ENCODE data around the gene TBCE.

Gene TBCE

GRCh38 chr1:235410467-235410866, 43.2 kb downstream of the TBCE start:
- TF ChIP-seq, protein P1, sequence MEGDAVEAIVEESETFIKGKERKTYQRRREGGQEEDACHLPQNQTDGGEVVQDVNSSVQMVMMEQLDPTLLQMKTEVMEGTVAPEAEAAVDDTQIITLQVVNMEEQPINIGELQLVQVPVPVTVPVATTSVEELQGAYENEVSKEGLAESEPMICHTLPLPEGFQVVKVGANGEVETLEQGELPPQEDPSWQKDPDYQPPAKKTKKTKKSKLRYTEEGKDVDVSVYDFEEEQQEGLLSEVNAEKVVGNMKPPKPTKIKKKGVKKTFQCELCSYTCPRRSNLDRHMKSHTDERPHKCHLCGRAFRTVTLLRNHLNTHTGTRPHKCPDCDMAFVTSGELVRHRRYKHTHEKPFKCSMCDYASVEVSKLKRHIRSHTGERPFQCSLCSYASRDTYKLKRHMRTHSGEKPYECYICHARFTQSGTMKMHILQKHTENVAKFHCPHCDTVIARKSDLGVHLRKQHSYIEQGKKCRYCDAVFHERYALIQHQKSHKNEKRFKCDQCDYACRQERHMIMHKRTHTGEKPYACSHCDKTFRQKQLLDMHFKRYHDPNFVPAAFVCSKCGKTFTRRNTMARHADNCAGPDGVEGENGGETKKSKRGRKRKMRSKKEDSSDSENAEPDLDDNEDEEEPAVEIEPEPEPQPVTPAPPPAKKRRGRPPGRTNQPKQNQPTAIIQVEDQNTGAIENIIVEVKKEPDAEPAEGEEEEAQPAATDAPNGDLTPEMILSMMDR (IDR thresholded peaks at IDR 0.05) = no peak

DNA sequence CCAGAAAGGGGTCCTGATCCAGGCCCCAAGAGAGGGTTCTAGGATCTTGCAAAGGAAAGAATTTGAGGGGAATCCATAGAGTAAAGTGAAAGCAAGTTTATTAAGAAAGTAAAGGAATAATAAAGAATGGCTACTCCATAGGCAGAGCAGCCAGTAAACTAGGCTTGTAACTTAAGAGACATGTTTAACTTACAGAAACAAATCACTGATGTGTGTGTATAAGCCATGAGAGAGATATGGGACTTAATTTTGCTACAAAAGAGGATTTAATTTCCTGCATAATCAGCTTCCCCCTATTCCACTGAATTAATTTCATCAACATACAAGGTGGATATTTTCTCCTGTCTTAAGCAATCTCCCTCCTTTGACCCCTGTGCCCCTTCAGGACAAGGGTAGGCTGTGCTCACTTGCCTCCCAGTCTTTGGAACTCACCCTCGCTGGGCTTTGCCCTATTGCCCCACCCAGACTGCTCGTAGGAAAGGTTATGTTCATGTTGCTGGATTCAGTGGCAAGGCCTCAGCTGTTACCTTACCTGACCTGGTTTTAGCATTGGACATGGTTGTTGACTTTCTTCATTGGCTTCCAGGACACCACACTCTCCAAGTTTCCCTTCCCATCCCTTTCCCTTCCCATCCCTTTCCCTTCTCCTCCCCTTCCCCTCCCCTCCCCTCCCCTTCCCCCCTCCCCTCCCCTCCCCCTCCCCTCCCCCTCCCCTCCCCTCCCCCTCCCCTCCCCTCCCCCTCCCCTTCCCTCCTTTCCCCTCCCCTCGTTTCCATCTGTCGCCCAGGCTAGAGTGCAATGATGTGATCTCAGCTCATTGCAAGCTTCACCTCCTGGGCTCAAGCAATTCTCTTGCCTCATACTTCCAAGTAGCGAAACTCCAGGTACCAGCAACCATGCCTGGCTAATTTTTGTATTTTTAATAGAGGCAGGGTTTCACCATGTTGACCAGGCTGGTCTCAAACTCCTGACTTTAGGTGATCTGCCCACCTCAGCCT, 44.6 kb downstream of the TBCE start:
- TF ChIP-seq, protein P1 (IDR thresholded peaks at IDR 0.05) = no peak

GRCh38 chr1:235415008-235415904, 48.0 kb downstream of the TBCE start:
- TF ChIP-seq, protein P1 (IDR thresholded peaks at IDR 0.05) = peak; percentile 91

DNA sequence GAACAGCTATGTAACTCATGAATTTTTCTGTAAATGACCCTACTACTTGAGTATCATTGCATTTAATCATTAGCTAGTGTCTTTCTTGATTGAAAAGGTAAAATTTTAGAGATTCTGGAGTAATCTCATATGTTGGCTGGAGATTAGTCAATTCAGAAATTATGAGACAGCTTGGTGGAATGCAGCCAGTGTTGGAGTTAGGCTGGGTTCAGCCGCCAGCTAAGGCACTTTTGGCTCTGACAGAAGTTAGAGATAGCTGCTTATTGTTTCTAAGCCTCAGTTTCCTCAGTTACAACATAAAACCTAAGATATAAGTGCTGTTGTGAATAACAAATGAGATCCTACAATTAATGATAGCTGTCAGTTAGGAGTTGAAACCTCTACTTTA, 49.4 kb downstream of the TBCE start:
- TF ChIP-seq, protein P1 (IDR thresholded peaks at IDR 0.05) = no peak

- TF ChIP-seq, protein P1 (IDR thresholded peaks at IDR 0.05) = peak; percentile 94
These were observed 50.0 kb downstream of the TBCE start for GRCh38 chr1:235417086-235417697.

GRCh38 chr1:235421751-235422150, 54.5 kb downstream of the TBCE start:
- TF ChIP-seq, protein P1 (IDR thresholded peaks at IDR 0.05) = no peak

- TF ChIP-seq, protein P1 (IDR thresholded peaks at IDR 0.05) = no peak
These were observed 56.0 kb downstream of the TBCE start for GRCh38 chr1:235423214-235423652.
